ENCODE data around the gene PTPN4.
"Not testable (repeated sequence)": the region's sequence is repeated elsewhere in the genome, so short reads cannot be mapped to it uniquely, and the experiment has no call there.

Gene PTPN4

DNA sequence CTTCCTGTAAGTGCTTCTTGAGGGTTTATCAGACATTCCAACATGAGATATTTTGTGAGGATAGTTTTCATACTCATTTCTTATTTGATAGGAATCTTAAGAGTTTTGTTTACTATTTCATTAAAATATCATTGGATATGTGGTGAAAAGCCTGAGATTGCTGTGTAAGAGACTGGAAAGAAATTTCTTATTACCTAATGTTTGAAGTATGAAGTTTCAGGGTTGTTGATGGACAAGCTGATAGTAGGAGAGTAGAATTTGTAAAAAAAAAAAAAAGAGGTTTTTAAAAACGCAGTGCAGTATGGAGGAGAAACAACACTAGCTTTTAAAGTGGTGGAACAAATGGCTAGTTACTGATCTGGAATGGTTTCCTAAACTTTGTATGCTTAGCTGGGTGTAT is 260.8 kb downstream of the PTPN4 start:
- no peak for DNase-seq (ENCODE audit: low read depth)

DNA sequence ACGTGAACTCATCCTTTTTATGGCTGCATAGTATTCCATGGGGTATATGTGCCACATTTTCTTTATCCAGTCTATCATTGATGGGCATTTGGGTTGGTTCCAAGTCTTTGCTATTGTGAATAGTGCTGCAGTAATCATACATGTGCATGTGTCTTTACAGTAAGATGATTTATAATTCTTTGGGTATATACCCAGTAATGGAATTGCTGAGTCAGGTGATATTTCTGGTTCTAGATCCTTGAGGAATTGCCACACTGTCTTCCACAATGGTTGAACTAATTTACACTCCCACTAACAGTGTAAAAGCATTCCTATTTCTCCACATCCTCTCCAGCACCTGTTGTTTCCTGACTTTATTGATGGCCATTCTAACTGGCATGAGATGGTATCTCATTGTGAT is 262.8 kb downstream of the PTPN4 start:
- DNase-seq (ENCODE audit: low read depth), result not testable (repeated sequence)

DNA sequence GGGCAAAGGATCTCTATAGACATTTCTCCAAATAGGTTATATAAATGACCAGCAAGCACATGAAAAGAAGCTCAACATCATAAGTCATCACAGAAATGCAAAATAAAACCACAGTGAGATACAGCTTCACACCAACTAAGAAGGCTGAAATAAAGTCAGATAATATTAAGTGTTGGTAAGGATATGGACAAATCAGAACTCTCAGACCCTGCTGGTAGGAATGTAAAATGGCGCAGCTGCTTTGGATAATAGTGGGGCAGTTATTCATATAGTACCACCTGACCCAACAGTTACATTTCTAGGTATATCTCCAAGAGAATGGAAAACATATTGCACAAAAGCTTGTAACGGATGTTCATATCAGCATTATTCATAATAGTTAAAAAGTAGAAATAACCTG is 267.2 kb downstream of the PTPN4 start:
- DNase-seq (ENCODE audit: low read depth), result no peak

DNA sequence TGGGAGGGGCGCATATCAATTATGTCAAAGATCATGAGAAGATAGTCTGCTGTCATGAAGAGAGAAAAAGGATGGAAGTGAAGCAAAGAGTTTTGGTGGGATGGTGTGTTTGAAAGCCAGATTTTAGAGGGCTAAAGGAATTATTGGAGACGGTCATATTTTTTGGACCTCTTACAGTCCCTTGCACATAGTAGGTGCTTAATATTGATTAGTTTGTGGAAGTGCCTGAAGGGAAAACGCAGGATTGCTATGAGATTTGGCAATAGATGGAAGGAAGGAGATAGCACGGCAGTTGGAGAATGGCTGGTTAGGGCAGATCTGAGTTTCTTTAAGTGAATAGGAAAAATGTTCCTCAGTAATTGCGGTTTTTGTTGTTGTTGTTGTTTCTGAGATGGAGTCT is 269.1 kb downstream of the PTPN4 start:
- DNase-seq (ENCODE audit: low read depth), result no peak

DNA sequence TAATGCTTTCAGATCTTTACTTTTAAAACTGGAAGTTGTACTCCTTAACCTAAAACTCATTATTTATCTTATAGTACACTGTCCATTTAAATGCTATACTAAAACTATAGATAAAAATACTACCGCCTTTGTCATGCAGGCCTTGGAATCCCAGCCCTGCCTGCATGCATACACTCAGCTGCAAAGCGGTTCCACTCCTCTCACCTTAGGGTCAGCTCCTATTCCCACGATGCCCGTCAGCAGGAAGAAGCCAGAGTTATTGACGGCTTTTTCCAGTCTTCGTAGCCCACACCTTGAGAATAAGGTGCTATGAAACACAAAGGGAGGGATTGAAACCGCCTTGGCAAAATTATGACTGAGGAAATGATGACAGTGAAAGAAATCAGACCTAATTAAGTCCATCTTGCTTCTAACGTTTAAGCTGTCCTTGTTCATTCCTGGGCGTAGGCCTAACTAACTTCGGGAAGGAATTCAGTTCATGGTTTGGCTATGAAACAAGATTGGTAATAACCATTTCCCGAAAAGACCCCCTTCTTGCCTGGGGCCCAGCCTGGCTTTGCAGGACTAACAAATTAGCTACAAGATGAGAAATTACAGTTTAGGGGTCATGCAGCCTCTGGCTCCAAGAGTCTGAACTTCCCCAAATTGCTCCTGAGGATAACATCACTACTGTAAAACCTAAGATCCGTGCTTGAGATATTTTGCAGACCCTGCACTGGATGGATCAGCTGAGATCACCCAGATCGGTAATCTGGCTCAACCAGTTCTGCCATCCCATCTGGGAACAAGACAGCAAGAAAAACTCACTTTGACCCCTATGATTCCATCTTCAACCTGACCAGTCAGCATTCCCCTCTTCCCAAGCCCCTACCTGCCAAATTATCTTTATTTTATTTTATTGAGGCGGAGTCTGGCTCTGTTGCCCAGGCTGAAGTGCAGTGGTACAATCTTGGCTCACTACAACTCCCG is 270.2 kb downstream of the PTPN4 start:
- no peak for DNase-seq (ENCODE audit: low read depth)

DNA sequence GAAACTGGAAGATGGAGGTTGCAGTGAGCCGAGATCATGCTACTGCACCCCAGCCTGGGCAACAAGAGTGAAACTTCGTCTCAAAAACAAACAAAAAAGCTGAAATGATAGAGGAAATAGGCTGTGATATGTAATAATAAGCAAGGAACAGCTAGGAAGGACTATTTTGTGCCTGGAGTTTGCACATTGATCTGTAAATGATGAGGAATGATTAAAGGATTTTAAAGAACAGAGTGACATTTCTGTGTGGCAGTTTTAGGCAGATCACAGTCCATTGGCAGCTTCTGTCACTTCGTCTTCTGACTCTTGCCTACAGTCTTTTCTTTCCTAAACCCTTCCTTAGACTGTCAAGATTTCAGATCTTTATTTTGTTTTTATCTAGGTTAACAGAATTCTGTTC is 272.6 kb downstream of the PTPN4 start:
- no peak for DNase-seq (ENCODE audit: low read depth)
